ENCODE results near the gene DCAF16.

DCAF16 gene

GRCh38 chr4:17770845-17771244 lies 39.7 kb downstream of the DCAF16 start:
- DNase-seq (ENCODE audit: low spot score), result no peak
- TF ChIP-seq CTCF (IDR thresholded peaks at IDR 0.05; ENCODE audit: extremely low read depth, missing control alignments), result no peak

- no peak for TF ChIP-seq CTCF (IDR thresholded peaks at IDR 0.05; ENCODE audit: extremely low read depth, missing control alignments)
- DNase-seq (ENCODE audit: low spot score), result no peak
These were observed 41.0 kb downstream of the DCAF16 start for GRCh38 chr4:17769406-17770174.

- no peak for TF ChIP-seq CTCF (IDR thresholded peaks at IDR 0.05; ENCODE audit: extremely low read depth, missing control alignments)
- DNase-seq (ENCODE audit: low spot score), result no peak
These were observed 43.6 kb downstream of the DCAF16 start for GRCh38 chr4:17766826-17767458.

- no peak for TF ChIP-seq CTCF (IDR thresholded peaks at IDR 0.05; ENCODE audit: extremely low read depth, missing control alignments)
- DNase-seq (ENCODE audit: low spot score), result no peak
These were observed 44.9 kb downstream of the DCAF16 start for GRCh38 chr4:17765514-17766286.

GRCh38 chr4:17763931-17764330 lies 46.6 kb downstream of the DCAF16 start:
- no peak for DNase-seq (ENCODE audit: low spot score)
- no peak for TF ChIP-seq CTCF (IDR thresholded peaks at IDR 0.05; ENCODE audit: extremely low read depth, missing control alignments)

- DNase-seq (ENCODE audit: low spot score), result no peak
- TF ChIP-seq CTCF (IDR thresholded peaks at IDR 0.05; ENCODE audit: extremely low read depth, missing control alignments), result no peak
These were observed 47.1 kb downstream of the DCAF16 start for GRCh38 chr4:17763416-17763815.

GRCh38 chr4:17762726-17763125 lies 47.8 kb downstream of the DCAF16 start:
- DNase-seq (ENCODE audit: low spot score), result no peak
- TF ChIP-seq CTCF (IDR thresholded peaks at IDR 0.05; ENCODE audit: extremely low read depth, missing control alignments), result no peak
